HG03196 (cell line): ENCODE measurements around the gene PLPPR5.

ENCODE experiments used
- ATAC-seq: cut with Tn5 transposase; IDR thresholded peaks from one replicate; pipeline ENCODE4 v1.9.1; 2021; ENCODE audit not compliant: unreplicated experiment

Gene PLPPR5

DNA sequence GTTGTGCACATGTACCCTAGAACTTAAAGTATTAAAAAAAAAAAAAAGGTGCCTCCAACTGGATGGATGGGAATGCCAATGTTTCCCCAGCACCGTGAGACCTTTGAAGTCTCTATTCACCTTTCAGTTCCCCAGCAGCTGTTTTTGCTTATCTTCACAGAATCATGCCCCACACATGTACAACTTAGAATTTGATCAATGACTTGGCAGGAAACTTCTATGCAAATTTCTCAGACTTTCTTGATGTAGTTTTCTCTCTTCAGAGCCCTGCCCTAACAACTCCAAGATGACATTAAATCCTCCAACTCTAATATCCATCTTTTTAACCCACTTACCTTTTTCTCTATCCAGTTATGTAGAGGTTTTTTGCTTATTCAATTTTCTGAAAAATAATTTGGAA lies 144.3 kb downstream of the PLPPR5 start:
- ATAC-seq = no peak

DNA sequence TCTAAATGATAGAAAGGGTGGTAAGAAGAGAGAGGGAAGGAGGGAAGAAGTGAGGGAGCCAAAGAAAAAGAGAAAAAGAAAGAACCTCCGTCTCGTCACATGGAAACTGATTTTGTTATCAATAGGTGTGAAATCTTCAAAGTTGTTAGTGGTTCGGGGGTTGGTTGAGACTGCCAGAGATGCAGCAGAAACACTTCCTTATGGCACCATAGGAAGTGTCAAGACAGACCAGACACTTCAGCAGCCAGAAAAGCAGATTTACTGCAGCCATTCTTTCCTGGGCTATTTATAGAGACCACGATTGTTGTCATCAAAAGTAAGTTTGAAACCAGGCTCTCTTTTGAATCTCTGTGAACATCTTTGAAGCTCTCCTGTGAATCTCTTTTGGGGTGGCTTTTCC lies 150.5 kb downstream of the PLPPR5 start:
- ATAC-seq = no peak

DNA sequence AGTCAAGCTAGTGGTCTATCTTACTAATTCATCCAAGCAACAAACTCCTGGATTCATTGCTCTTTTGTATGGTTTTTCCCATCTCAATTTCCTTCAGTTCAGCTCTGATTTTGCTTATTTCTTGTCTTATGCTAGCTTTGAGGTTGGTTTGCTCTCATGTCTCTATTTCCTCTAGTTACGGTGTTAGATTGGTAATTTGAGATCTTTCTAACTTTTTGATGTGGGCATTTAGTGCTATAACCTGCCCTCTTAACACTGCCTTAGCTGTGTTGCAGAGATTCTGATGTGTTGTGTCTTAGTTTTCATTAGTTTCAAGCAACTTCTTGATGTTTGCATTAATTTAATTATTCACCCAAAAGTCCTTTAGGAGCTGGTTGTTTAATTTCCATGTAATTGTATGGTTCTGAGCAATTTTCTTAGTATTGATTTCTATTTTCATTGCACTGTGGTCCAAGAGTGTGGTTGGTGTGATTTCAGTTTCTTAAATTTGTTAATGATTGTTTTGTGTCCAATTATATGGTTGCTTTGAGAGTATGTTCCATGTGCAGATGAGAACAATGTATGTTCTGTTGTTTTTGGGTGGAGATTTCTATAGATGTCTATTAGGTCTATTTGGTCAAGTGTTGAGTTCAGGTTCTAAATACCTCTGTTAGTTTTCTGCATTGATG lies 154.6 kb downstream of the PLPPR5 start:
- ATAC-seq = peak; percentile 64

DNA sequence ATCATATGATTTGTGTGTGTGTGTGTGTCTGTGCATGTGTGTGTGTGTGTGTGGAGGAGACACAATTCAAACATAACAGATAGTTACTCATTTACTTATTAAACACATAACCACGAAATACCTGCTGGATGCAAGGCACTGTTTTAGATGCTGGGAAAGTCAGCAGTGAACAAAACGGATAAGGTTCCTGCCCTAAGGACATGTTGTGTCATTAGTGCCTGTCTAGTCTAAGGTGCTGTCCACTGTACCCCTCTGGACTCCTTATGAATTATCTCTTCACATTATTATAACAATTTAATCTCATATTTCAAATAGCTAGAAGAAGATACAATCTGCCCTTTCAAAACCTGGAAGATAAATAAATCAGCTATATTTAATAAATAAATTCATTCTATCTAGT lies 162.4 kb downstream of the PLPPR5 start:
- ATAC-seq = no peak
